ENCODE results near the gene TMEM267. TPM values are rescaled to one million over a fixed set of nuclear protein-coding genes. Genes with fewer than 3 reads are reported as not detected.

The TMEM267 gene, protein sequence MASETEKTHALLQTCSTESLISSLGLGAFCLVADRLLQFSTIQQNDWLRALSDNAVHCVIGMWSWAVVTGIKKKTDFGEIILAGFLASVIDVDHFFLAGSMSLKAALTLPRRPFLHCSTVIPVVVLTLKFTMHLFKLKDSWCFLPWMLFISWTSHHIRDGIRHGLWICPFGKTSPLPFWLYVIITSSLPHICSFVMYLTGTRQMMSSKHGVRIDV
- polyA plus RNA-seq (2013), result 3.7 and 4.1 TPM in 2 replicates

DNA sequence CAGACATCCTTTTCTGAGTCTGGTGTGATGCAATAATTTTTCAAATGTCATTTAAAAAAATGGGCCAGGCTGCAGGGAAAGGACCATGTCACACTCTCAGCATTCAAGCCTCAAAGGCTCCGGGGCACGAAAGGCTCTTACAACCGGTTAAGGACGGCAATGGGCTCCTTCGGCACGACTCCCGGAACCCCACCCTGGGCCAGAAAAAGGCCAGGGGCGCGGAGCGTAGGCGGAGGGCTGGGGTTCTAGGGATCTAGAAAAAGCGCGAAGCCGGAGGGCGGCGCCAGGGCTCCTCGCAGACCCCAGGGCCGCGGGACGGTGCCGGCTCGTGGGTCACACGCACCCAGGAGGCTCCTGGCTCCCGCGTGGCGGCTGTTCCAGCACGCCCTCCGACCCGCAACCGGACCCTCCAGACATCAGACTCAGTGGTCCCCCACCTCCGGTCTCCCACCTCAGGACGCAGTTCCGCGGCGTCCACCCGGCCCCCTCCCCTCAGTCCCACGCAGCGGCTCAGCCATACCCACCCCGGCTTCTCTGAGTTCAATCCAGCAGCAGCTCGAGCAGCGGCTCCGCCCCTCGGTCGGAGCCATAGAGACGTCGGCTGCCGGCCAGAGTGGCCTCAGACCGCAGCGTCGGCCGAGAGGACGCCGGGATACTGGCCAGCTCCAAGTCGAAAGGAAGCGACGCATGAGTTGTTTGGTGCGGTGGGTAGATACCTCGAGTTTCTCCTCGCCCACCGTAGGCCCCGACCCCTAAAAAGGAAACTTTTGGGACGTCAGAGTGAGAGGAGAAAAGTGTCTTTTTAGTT is at the start of gene TMEM267:
Gene TMEM267, minus strand, starts transcription at position 568 of the 808 bp plus-strand sequence. CDS start 29,896 bp downstream, outside the sequence.
- Histone ChIP-seq H3K23ac (ENCODE audit: low read length) (no peak within 1 kb of the TSS), H3K79me1 (ENCODE audit: low read length) (peaks cover 9% of the 10 kb centered on the region), H2BK12ac (ENCODE audit: low read length) (no peak within 1 kb of the TSS), H2AFZ (ENCODE audit: insufficient read depth, low read length, poor library complexity) (peak within 1 kb of the TSS; percentile 96), H4K91ac (ENCODE audit: low read depth, low read length) (peak within 1 kb of the TSS; percentile 90), H4K8ac (ENCODE audit: low read depth, low read length) (peak within 1 kb of the TSS; percentile 96), H3K4ac (ENCODE audit: low read depth, low read length) (peak within 1 kb of the TSS; percentile 26), H3K4me2 (ENCODE audit: low read length) (peak within 1 kb of the TSS; percentile 84), H3K27ac (ENCODE audit: low read depth, low read length) (peak within 1 kb of the TSS; percentile 81), H3K14ac (ENCODE audit: low read length) (peak within 1 kb of the TSS; percentile 93), H2AK5ac (ENCODE audit: low read length) (no peak within 1 kb of the TSS), H3K4me1 (ENCODE audit: control insufficient read depth in 1 of 2, insufficient read depth in 2 of 2, low read length in 2 of 2) (peaks cover 0 to 3% of the 10 kb centered on the region in 2 experiments), H3K9me3 (ENCODE audit: insufficient read depth, low read depth, low read length) (no peaks in the 10 kb centered on the region), H3K27me3 (ENCODE audit: insufficient read depth, low read length) (no peaks in the 10 kb centered on the region), H4K12ac (ENCODE audit: low read depth, low read length) (peak within 1 kb of the TSS; percentile 100), H3K79me2 (ENCODE audit: control insufficient read depth, insufficient read depth, low read length, poor library complexity) (peaks cover 5% of the 10 kb centered on the region), H3K18ac (ENCODE audit: low read length) (peak within 1 kb of the TSS; percentile 99), H2BK120ac (ENCODE audit: insufficient read depth, low read length, poor library complexity) (peak within 1 kb of the TSS; percentile 96), H2BK5ac (ENCODE audit: low read depth, low read length, poor library complexity) (peak within 1 kb of the TSS; percentile 94), H3K4me3 (ENCODE audit: low read depth, low read length) (peak within 1 kb of the TSS; percentile 83), H3K36me3 (ENCODE audit: control insufficient read depth in 1 of 2, insufficient read depth in 2 of 2, low read length in 2 of 2) (peaks cover 0 to 2% of the 10 kb centered on the region in 2 experiments), H3K9ac (ENCODE audit: low read length) (peak within 1 kb of the TSS; percentile 63)
- DNase-seq, result peak; percentile 93 to 94
- WGBS (ENCODE audit: extremely low coverage, insufficient coverage, insufficient read length), result no CpG with 5 or more reads among the region's 62 CpGs

DNA sequence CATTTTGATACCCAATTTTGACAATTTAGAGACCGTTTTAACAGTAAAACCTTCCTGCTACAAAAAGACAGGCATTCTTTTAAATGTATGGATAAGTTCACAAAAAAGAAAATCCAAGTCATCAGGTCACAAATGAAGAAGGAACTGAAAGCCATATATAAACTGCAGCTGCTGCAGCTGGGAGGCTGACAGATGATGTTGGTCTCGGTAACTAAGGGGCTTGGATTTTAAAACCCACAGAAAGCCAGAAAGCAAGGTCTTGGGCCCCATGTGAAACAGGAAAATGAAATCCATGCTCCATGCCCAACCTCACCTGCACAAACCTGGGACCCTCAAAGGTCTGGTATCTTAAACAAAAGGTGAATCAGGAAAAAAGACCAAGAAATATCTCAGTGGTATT is 47.0 kb upstream of the TMEM267 start:
- H3K4ac ChIP-seq (ENCODE audit: low read depth, low read length), result no peak overlapping the region
- H4K8ac ChIP-seq (ENCODE audit: low read depth, low read length), result no peak overlapping the region
- H3K18ac ChIP-seq (ENCODE audit: low read length), result no peak overlapping the region
- H3K36me3 ChIP-seq (ENCODE audit: control insufficient read depth in 1 of 2, insufficient read depth in 2 of 2, low read length in 2 of 2), result peaks cover 11 to 30% of the 10 kb centered on the region in 2 experiments
- H2AFZ ChIP-seq (ENCODE audit: insufficient read depth, low read length, poor library complexity), result no peak overlapping the region
- H3K4me1 ChIP-seq (ENCODE audit: control insufficient read depth in 1 of 2, insufficient read depth in 2 of 2, low read length in 2 of 2), result no peaks in the 10 kb centered on the region
- no peak overlapping the region for H4K91ac ChIP-seq (ENCODE audit: low read depth, low read length)
- no peak overlapping the region for H3K4me2 ChIP-seq (ENCODE audit: low read length)
- no peaks in the 10 kb centered on the region for H3K79me1 ChIP-seq (ENCODE audit: low read length)
- no peaks in the 10 kb centered on the region for H3K27me3 ChIP-seq (ENCODE audit: insufficient read depth, low read length)
- no peak overlapping the region for H2BK5ac ChIP-seq (ENCODE audit: low read depth, low read length, poor library complexity)
- no peaks in the 10 kb centered on the region for H3K9me3 ChIP-seq (ENCODE audit: insufficient read depth, low read depth, low read length)
- H3K79me2 ChIP-seq (ENCODE audit: control insufficient read depth, insufficient read depth, low read length, poor library complexity), result no peaks in the 10 kb centered on the region
- H3K9ac ChIP-seq (ENCODE audit: low read length), result no peak overlapping the region
- H3K27ac ChIP-seq (ENCODE audit: low read depth, low read length), result no peak overlapping the region
- H3K4me3 ChIP-seq (ENCODE audit: low read depth, low read length), result no peak overlapping the region
- no peak overlapping the region for H4K12ac ChIP-seq (ENCODE audit: low read depth, low read length)
- H3K14ac ChIP-seq (ENCODE audit: low read length), result no peak overlapping the region
- H2BK120ac ChIP-seq (ENCODE audit: insufficient read depth, low read length, poor library complexity), result no peak overlapping the region
- no peak for DNase-seq
- no peak overlapping the region for H3K23ac ChIP-seq (ENCODE audit: low read length)
- H2AK5ac ChIP-seq (ENCODE audit: low read length), result no peak overlapping the region
- H2BK12ac ChIP-seq (ENCODE audit: low read length), result no peak overlapping the region
- no CpG with 5 or more reads among the region's 2 CpGs for WGBS (ENCODE audit: extremely low coverage, insufficient coverage, insufficient read length)

DNA sequence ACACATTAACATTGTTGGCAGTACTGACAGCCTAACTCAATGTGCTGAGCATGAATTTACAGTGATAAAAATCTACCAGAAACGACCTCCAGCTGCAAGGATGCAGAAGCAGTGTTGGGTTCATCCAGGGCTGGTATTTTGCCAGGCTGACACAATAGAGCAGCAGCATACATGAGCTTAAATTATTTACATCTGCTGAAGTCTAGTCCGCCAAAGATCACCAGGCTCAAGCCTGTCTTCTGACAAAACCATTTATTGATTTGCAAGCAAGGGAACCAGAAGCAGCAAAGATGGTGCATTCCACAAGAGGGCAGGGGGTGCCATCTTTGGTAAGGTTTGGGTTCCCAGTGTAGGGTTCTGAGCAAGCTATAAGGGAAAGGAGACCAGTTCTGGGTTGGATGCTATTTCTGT is 40.0 kb upstream of the TMEM267 start:
- H2AFZ ChIP-seq (ENCODE audit: insufficient read depth, low read length, poor library complexity), result no peak overlapping the region
- H3K9me3 ChIP-seq (ENCODE audit: insufficient read depth, low read depth, low read length), result no peaks in the 10 kb centered on the region
- H3K79me1 ChIP-seq (ENCODE audit: low read length), result no peaks in the 10 kb centered on the region
- no peak overlapping the region for H4K91ac ChIP-seq (ENCODE audit: low read depth, low read length)
- H3K9ac ChIP-seq (ENCODE audit: low read length), result no peak overlapping the region
- H3K23ac ChIP-seq (ENCODE audit: low read length), result no peak overlapping the region
- H3K14ac ChIP-seq (ENCODE audit: low read length), result no peak overlapping the region
- no peak overlapping the region for H3K4me3 ChIP-seq (ENCODE audit: low read depth, low read length)
- no peak overlapping the region for H3K4ac ChIP-seq (ENCODE audit: low read depth, low read length)
- H3K4me1 ChIP-seq (ENCODE audit: control insufficient read depth in 1 of 2, insufficient read depth in 2 of 2, low read length in 2 of 2), result no peaks in the 10 kb centered on the region
- no peaks in the 10 kb centered on the region for H3K27me3 ChIP-seq (ENCODE audit: insufficient read depth, low read length)
- no peak overlapping the region for H2BK12ac ChIP-seq (ENCODE audit: low read length)
- H4K8ac ChIP-seq (ENCODE audit: low read depth, low read length), result no peak overlapping the region
- H3K79me2 ChIP-seq (ENCODE audit: control insufficient read depth, insufficient read depth, low read length, poor library complexity), result no peaks in the 10 kb centered on the region
- no peak overlapping the region for H3K27ac ChIP-seq (ENCODE audit: low read depth, low read length)
- no peak overlapping the region for H2BK120ac ChIP-seq (ENCODE audit: insufficient read depth, low read length, poor library complexity)
- H3K18ac ChIP-seq (ENCODE audit: low read length), result no peak overlapping the region
- DNase-seq, result no peak
- H2BK5ac ChIP-seq (ENCODE audit: low read depth, low read length, poor library complexity), result no peak overlapping the region
- H4K12ac ChIP-seq (ENCODE audit: low read depth, low read length), result no peak overlapping the region
- H3K36me3 ChIP-seq (ENCODE audit: control insufficient read depth in 1 of 2, insufficient read depth in 2 of 2, low read length in 2 of 2), result peaks cover 2 to 15% of the 10 kb centered on the region in 2 experiments
- H3K4me2 ChIP-seq (ENCODE audit: low read length), result no peak overlapping the region
- H2AK5ac ChIP-seq (ENCODE audit: low read length), result no peak overlapping the region
- WGBS (ENCODE audit: extremely low coverage, insufficient coverage, insufficient read length), result no CpG with 5 or more reads among the region's 2 CpGs

DNA sequence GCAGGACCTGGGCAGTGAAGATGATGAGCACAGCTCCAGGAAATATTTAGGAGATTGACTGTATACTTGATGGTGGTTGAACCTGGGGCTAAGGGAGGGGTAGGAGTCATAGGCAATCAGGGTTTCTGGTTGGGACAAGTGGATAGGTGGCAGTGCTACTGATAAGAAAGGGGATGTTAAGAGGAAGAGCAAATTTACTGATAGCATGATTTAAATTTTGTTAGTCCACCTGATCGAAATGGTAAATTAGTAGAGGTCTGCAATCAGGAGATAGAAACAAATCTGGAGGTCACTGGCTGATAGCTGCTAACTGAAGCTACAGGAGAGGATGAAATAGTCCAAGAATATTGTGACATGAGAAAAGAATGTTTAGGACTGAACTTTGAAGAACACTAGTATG is 37.0 kb upstream of the TMEM267 start:
- H3K27me3 ChIP-seq (ENCODE audit: insufficient read depth, low read length), result no peaks in the 10 kb centered on the region
- H3K9me3 ChIP-seq (ENCODE audit: insufficient read depth, low read depth, low read length), result no peaks in the 10 kb centered on the region
- H3K27ac ChIP-seq (ENCODE audit: low read depth, low read length), result no peak overlapping the region
- H2AK5ac ChIP-seq (ENCODE audit: low read length), result no peak overlapping the region
- no peak overlapping the region for H2AFZ ChIP-seq (ENCODE audit: insufficient read depth, low read length, poor library complexity)
- peaks cover 2 to 12% of the 10 kb centered on the region in 2 experiments for H3K36me3 ChIP-seq (ENCODE audit: control insufficient read depth in 1 of 2, insufficient read depth in 2 of 2, low read length in 2 of 2)
- no peaks in the 10 kb centered on the region for H3K79me1 ChIP-seq (ENCODE audit: low read length)
- no peak overlapping the region for H3K9ac ChIP-seq (ENCODE audit: low read length)
- H4K12ac ChIP-seq (ENCODE audit: low read depth, low read length), result no peak overlapping the region
- no peaks in the 10 kb centered on the region for H3K4me1 ChIP-seq (ENCODE audit: control insufficient read depth in 1 of 2, insufficient read depth in 2 of 2, low read length in 2 of 2)
- no peak overlapping the region for H4K8ac ChIP-seq (ENCODE audit: low read depth, low read length)
- H2BK5ac ChIP-seq (ENCODE audit: low read depth, low read length, poor library complexity), result no peak overlapping the region
- H4K91ac ChIP-seq (ENCODE audit: low read depth, low read length), result no peak overlapping the region
- no peak overlapping the region for H3K23ac ChIP-seq (ENCODE audit: low read length)
- H2BK12ac ChIP-seq (ENCODE audit: low read length), result no peak overlapping the region
- no peaks in the 10 kb centered on the region for H3K79me2 ChIP-seq (ENCODE audit: control insufficient read depth, insufficient read depth, low read length, poor library complexity)
- no peak overlapping the region for H3K18ac ChIP-seq (ENCODE audit: low read length)
- no peak overlapping the region for H3K4ac ChIP-seq (ENCODE audit: low read depth, low read length)
- no peak for DNase-seq
- H3K4me2 ChIP-seq (ENCODE audit: low read length), result no peak overlapping the region
- no peak overlapping the region for H3K14ac ChIP-seq (ENCODE audit: low read length)
- H2BK120ac ChIP-seq (ENCODE audit: insufficient read depth, low read length, poor library complexity), result no peak overlapping the region
- H3K4me3 ChIP-seq (ENCODE audit: low read depth, low read length), result no peak overlapping the region
- no CpG with 5 or more reads among the region's 1 CpG for WGBS (ENCODE audit: extremely low coverage, insufficient coverage, insufficient read length)

Data from trophoblast cell (in vitro differentiated cells and primary cell).